AG04450 (cell line): ENCODE data around the gene EHF. TPM values are rescaled to one million over a fixed set of nuclear protein-coding genes. Genes with fewer than 3 reads are reported as not detected.

Experiments used
- CTCF ChIA-PET: fragments of 300-600, 350-600 bp; formaldehyde crosslinking; extraction: SDS; loops from one replicate; lab custom pipeline; 2022; ENCODE audit warnings: antibody characterized with exemption, inconsistent platforms; lab: Charles Lee
- POLR2A ChIA-PET: fragments of 350-600 bp; formaldehyde crosslinking; extraction: SDS; loops from one replicate; lab custom pipeline; 2021; ENCODE audit warnings: antibody characterized with exemption, inconsistent platforms; lab: Yijun Ruan, JAX
- DNase-seq: peaks from one replicate; pipeline ENCODE4 v3.0.0-alpha.2; 2011; ENCODE audit warnings: low read depth, low spot score
- H3K27ac ChIP-seq: one replicate; pipeline ENCODE4 v1.5.1; 2012; ENCODE audit warnings: low read depth, low read length, control low read depth
- H3K27me3 ChIP-seq: one replicate; pipeline ENCODE4 v1.6.0; 2012; ENCODE audit warnings: low read length; ENCODE audit not compliant: control insufficient read depth, insufficient read depth
- H3K4me3 ChIP-seq: 2 replicates; pipeline ENCODE4 v1.5.1; 2011; ENCODE audit warnings: mild to moderate bottlenecking, low read depth, low read length, control low read depth
- H3K9me3 ChIP-seq: 2 replicates; pipeline ENCODE4 v1.5.1; 2012; ENCODE audit warnings: low read length; ENCODE audit not compliant: control insufficient read depth, insufficient read depth
- polyA plus RNA-seq: library from polyadenylated mRNA; depleted of rRNA; stranded (reverse); fragments of >200 nt; gene quantifications from 2 replicates; pipeline ENCODE4 v1.2.3, GENCODE V29; 2011
- TF ChIP-seq, protein P1 (sequence below): IDR thresholded peaks from 2 replicates; pipeline ENCODE4 v1.5.1; 2011; ENCODE audit warnings: low read depth, low read length, control low read depth, inconsistent platforms

EHF gene
- polyA plus RNA-seq, 1 experiment = 0.05 TPM

DNA sequence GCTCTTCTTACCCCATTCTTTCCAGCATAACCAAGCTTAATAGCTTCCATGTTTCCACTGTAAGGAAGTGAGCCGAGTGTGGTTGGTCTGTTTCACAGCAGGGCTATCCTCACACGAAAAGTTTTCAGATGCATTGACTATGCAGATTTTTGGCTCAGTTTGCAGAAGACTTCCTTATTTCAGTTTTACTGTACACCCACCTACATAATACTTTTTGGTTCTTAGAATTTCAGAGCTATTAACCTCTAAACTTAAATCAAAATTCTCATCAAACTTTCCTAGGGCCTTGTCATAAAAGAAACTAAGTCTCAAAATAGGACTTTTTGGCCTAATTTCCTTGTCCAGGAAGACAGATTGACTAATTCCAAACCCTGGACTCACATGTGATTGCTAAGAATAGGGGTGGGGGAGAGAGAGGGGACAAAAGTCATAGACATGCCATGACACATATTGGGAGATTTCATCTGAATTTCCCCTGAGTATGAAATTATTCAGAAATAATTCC lies 7.3 kb upstream of the EHF start:
- Histone ChIP-seq H3K27me3 (no peaks in the 10 kb centered on the region), H3K27ac (no peak overlapping the region), H3K9me3 (no peaks in the 10 kb centered on the region), H3K4me3 (no peak overlapping the region)
- POLR2A ChIA-PET = no interaction called here
- CTCF ChIA-PET = no interaction called here
- TF ChIP-seq, protein P1, sequence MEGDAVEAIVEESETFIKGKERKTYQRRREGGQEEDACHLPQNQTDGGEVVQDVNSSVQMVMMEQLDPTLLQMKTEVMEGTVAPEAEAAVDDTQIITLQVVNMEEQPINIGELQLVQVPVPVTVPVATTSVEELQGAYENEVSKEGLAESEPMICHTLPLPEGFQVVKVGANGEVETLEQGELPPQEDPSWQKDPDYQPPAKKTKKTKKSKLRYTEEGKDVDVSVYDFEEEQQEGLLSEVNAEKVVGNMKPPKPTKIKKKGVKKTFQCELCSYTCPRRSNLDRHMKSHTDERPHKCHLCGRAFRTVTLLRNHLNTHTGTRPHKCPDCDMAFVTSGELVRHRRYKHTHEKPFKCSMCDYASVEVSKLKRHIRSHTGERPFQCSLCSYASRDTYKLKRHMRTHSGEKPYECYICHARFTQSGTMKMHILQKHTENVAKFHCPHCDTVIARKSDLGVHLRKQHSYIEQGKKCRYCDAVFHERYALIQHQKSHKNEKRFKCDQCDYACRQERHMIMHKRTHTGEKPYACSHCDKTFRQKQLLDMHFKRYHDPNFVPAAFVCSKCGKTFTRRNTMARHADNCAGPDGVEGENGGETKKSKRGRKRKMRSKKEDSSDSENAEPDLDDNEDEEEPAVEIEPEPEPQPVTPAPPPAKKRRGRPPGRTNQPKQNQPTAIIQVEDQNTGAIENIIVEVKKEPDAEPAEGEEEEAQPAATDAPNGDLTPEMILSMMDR = no peak
- no peak for DNase-seq

DNA sequence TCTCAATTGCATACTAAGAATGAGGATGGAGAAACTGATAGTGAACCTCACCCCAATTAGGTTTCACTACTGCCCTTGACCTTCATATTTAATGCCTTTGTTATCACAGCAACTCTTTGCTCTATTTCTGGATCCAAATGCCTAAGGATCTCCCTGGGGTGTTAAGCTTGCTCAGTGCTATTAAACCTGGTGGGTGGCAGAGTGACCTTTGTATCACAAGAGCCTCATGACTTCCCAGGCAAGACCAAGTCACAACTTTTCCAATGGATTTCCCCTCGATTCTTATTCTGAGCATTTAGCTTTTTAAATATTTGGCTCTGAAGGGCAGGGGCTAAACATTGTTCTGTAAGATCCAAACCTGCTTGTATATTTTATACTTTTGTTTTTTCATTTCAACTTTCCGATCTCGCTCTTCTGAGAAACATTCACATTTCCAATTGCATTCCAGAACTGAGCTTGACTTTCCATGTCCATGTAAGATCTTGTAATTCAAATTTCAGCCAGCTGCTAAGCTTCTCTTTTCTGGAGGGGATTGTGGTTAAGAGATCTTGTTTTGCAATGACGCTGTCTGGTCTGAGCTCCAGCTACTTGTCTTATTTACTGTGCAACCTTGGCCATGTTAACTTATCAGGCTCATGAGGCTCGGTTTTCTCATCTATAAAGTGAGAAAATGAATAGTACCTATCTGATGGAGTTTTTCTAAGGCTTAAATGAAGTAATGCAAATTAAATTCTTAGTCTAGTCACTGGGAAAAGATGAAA lies 6.4 kb upstream of the EHF start:
- Histone ChIP-seq H3K27ac (no peak overlapping the region), H3K27me3 (no peaks in the 10 kb centered on the region), H3K4me3 (no peak overlapping the region), H3K9me3 (no peaks in the 10 kb centered on the region)
- ChIA-PET CTCF (interaction anchor here (0.7 to 1.3 kb wide), 2 partner anchors 10 to 28 kb away, joined by 4 to 5 read pairs; no protein-coding TSS in a partner anchor), POLR2A (interaction anchor here (0.8 to 0.9 kb wide), 2 partner anchors 13 to 136 kb away, joined by 3 read pairs; no protein-coding TSS in a partner anchor)
- DNase-seq = peak; percentile 30
- TF ChIP-seq, protein P1 = no peak

DNA sequence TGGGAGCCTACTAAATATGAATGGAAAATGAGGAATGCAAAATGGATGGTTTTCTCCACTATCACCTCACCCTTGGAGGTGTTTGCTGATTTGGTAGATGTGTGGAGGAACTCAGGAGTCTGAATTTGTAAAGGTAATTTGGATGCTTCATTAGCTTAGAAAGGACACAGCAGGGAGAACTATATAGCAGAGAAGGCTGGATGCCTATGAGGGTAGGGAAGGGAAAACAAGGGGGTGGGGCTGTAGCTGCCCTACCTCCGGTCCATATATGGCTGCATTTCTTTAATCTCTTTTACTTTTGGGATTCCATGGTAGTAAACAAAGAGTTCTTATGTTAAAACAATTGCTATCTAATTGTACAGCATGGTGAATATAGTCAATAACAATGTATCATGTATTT lies 4.8 kb upstream of the EHF start:
- no peak for DNase-seq
- Histone ChIP-seq H3K4me3 (no peak overlapping the region), H3K27ac (no peak overlapping the region), H3K27me3 (no peaks in the 10 kb centered on the region), H3K9me3 (no peaks in the 10 kb centered on the region)
- ChIA-PET POLR2A (no interaction called here), CTCF (no interaction called here)
- TF ChIP-seq, protein P1 = no peak

DNA sequence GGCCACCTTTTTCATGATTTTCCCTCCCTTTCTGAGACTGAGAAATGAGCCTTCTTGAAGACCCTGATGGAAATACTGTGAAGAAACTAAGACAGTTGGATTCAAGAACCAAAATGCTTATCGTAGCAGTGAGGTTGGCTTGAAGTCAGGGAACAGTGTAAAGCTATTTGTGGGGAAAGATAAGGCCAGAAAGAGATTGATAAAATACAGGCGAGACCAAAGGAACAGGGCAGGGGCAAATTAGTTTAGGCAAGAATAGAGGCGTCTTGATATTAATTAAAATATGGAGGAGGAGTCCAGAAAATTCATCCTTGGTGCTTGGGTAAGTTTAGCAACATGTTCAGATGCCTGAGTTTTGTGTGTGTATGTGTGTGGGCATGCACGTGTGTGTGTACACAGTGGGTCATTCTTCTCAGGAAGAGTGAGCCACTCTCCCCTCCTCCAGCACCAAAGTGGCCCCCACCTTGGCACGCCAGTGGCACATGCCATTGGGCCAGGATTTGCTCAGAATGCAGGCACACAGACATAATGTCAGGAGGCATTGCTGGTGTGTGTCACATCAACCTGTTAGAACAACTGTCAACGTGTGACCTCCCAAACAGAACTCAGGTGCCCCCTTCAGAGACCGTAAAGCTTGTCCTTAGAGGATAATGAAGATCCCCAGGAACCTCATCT lies 3.9 kb upstream of the EHF start:
- CTCF ChIA-PET = no interaction called here

More for the DNA sequence above, 3.9 kb upstream of the EHF start:
- no peak overlapping the region for H3K4me3 ChIP-seq
- TF ChIP-seq, protein P1 = no peak
- no peaks in the 10 kb centered on the region for H3K9me3 ChIP-seq
- POLR2A ChIA-PET = no interaction called here
- no peaks in the 10 kb centered on the region for H3K27me3 ChIP-seq
- H3K27ac ChIP-seq = no peak overlapping the region
- DNase-seq = no peak
